H1 (cell line): ENCODE results near the gene GPA33. TPM values are rescaled to one million over a fixed set of nuclear protein-coding genes. Genes with fewer than 3 reads are reported as not detected.

Experiments used
- KDM5A ChIP-seq: fragments of 200-600 bp; IDR thresholded peaks from 2 replicates; pipeline ENCODE4 v1.7.1; 2012; ENCODE audit warnings: mild to moderate bottlenecking, low read length, inconsistent platforms, mixed read lengths
- MAFK ChIP-seq: IDR thresholded peaks from 2 replicates; pipeline ENCODE4 v1.6.1; 2012; ENCODE audit warnings: low read depth, mild to moderate bottlenecking, improper control_type of control experiment, low read length
- PHF8 ChIP-seq: fragments of 200-600 bp; sonication (generic); conservative IDR thresholded peaks from 2 replicates; pipeline ENCODE4 v1.7.1; 2012; ENCODE audit warnings: low read depth, mild to moderate bottlenecking, inconsistent platforms, low read length, moderate library complexity
- SIX5 ChIP-seq: IDR thresholded peaks from 2 replicates; pipeline ENCODE4 v1.6.1; 2011; ENCODE audit warnings: mild to moderate bottlenecking, low read depth, low read length
- TAF1 ChIP-seq: IDR thresholded peaks from 2 replicates; pipeline ENCODE4 v1.6.1; 2011; ENCODE audit warnings: mild to moderate bottlenecking, low read depth, low read length
- polyA plus RNA-seq, 7 experiments: library from polyadenylated mRNA; depleted of rRNA in 3 of 7; stranded (reverse) in 5 of 7; unstranded in 2 of 7; fragments of >200 nt in 5 of 7; fragments of 200-250 nt in 2 of 7; gene quantifications; 1 replicate in 5 of 7; 2 replicates in 1 of 7; 4 replicates in 1 of 7; pipeline versions ENCODE4 v1.2.1 to v1.2.3, GENCODE V29; 2011 to 2013; ENCODE audit warnings: missing spikeins in 2 of 7, mixed read lengths in 2 of 7
- total RNA-seq: library from RNA; stranded (reverse); fragmentation: NEBNext Ultra II Directional; extraction: Animal tissue kit (Norgen Biotek cat#: 25700); gene quantifications from 2 replicates; pipeline ENCODE4 v1.2.1, GENCODE V29; 2021
- TF ChIP-seq, protein P1 (sequence below): IDR thresholded peaks from 2 replicates; pipeline ENCODE4 v1.6.1; 2012; ENCODE audit warnings: low read length, inconsistent platforms
- TF ChIP-seq, protein P2 (sequence below): IDR thresholded peaks from 2 replicates; pipeline ENCODE4 v1.6.1; 2012; ENCODE audit warnings: inconsistent platforms

Gene GPA33
- total and polyA plus RNA-seq, 2 of the 8 experiments (the other 6 are each of a cell fraction or from before 2014, with no cell fraction given) = 0.19 to 0.67 TPM

GRCh38 chr1:167059809-167060107, 30.4 kb downstream of the GPA33 start (continued):
- TF ChIP-seq, protein P1, sequence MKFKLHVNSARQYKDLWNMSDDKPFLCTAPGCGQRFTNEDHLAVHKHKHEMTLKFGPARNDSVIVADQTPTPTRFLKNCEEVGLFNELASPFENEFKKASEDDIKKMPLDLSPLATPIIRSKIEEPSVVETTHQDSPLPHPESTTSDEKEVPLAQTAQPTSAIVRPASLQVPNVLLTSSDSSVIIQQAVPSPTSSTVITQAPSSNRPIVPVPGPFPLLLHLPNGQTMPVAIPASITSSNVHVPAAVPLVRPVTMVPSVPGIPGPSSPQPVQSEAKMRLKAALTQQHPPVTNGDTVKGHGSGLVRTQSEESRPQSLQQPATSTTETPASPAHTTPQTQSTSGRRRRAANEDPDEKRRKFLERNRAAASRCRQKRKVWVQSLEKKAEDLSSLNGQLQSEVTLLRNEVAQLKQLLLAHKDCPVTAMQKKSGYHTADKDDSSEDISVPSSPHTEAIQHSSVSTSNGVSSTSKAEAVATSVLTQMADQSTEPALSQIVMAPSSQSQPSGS = no peak
- no peak for TF ChIP-seq TAF1
- TF ChIP-seq, protein P2, sequence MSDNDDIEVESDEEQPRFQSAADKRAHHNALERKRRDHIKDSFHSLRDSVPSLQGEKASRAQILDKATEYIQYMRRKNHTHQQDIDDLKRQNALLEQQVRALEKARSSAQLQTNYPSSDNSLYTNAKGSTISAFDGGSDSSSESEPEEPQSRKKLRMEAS = no peak
- no peak for TF ChIP-seq MAFK
- TF ChIP-seq PHF8 = no peak
- TF ChIP-seq KDM5A = no peak
- TF ChIP-seq SIX5 = no peak
